GM18499 (cell line): Measurements from ENCODE around the gene PRUNE2.
A peak's percentile ranks its signal among the peaks of the same experiment; 100 is the strongest.
"Not testable (repeated sequence)": the region's sequence is repeated elsewhere in the genome, so short reads cannot be mapped to it uniquely, and the experiment has no call there.

Experiments
- ATAC-seq: cut with Tn5 transposase; IDR thresholded peaks from one replicate; pipeline ENCODE4 v1.9.1; 2021; ENCODE audit warnings: moderate number of reproducible peaks; ENCODE audit not compliant: insufficient read depth, unreplicated experiment

Gene PRUNE2

DNA sequence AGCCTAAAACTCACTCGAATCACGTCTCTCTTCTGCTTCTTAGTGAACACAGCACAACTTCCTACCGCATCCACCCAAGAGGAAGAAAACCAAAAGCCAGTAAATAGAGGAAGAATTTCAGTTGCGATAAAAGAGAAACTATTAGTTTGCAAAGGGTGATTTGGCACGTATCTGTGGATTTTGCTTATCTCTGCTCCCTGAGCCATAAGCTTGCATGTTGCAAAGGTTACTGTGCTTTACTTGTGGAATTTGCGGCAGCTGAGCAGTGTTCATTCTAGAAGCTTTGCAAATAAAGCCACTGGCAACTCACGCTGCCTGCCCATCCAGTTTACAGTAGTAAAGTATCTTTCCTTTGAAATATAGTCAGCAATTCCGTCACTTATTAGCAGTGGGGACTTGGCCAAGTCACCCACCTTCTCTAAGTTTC is 290.7 kb downstream of the PRUNE2 start:
- ATAC-seq: no peak

DNA sequence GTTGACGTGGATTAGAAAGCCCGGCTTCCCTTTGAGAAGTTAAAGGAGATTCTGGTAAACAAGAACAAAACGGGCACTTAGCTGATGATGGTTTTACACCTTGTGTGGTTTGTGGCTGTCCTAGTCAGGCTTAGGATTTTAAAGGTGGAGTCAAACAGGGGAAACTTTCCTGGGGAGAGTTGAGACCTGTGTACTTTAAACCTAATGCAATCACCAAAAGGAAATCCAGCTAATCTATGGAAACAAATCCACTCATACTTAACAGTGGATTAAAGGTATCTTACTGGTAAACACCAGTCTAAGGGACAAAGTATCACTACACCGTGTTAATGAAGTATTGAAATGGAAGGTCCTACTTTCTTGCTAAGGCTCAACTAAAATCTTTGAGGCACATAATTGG is 291.9 kb downstream of the PRUNE2 start:
- no peak for ATAC-seq

DNA sequence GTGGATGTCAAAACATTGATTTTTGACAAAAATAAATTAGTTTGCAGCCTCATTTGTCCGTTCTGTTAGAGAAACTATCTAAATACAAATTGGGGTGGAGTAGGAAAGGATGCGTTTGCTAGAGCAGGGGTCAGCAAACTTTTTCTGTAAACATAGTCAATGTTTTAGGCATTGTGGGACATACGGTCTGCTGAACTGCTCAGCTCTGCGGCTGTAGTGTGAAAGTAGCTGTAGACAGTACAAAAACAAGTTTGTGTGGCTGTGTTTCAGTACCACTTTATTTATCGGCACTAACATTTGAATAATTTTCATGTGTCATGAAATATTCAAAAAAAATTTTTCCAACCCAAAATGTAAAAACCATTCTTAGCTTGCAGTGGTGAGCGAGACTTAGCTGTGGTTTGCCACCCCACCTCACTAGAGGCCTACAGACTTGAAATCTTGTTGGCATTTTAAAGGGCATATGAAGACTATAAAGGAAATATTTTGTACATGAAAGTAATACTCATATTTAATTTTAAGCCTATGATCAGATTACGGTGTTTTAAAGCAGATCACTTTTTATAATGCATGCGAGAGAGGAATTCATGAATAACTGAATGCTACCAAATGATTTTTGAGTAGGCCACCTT is 292.6 kb downstream of the PRUNE2 start:
- ATAC-seq: no peak

DNA sequence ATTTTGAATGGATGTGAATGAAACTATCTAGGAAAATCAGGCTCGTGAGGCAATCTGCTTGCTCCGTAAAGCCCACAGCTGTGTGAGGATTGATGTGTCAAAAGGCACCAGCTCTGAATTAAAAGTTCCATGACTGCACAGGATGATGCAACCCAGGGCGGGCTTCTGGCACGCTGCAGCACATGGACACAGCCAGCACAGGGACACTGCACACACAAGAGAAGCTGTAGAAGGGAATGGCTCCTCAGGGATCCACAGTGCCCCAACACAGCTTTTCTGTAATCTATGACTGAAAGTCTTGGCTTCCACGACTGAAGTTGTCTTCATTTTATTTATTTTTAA is 295.9 kb downstream of the PRUNE2 start:
- no peak for ATAC-seq

DNA sequence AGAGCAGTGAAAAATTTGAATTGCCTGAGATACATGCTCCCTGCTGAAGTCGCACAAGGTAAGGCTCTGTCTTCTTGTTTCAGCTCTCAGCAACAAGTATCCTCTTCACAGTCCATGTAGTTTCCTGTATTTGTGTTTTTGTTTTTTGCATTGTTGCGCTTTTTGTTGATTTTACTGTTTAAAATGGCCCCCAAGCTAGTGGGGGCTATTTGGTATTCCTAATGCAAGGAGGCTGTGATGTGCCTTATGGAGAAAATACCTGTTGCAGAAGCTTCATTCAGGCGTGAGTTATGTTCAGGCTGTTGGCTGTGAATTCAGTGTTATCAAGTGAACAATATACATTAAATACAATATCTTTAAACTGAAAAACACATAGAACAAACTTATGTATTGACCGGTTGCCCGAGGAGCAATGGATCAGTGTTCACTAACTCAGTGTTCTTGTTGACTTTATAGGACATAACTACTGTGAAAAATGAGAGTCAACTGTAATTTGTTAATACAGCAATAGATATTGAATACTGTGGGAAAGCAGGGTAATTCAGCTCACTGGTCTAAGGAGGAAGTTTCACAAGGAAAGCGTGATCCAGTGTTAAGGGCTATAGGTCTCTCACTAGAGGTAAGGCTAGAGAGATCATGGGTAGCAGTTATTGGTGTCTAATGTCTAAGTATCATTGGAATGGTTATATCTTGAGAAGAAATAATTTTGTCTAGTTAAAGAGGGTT is 296.5 kb downstream of the PRUNE2 start:
- ATAC-seq: no peak

DNA sequence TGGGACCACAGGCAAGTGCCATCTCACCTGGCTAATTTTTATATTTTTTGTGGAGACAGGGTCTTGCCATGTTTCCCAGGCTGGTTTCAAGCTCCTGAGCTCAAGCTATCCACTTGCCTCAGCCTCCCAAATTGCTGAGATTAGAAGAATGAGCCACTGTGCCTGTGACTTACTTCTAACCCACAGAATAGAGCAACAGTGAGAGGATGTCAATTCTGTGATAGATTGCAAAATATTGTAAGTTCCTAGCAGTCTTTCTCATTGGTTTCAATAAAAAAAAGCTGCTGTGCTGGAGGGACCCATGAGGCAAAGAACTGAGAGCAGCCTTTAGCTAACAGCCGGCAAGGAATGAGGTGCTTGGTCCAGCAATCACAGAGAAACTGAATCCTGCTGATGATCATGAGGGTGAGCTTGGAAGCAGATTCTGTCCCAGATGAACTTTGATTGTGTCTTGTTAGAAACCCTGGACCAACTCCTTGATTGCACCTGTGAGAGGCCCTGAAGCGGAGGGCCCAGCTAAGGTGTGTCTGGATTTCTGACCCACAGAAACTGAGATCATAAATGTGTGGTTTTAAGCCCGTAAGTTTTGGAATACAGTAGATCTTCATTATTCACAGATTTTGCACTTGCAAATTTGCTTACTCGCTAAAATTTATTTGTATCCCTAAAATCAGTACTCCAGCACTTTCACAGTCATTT is 297.2 kb downstream of the PRUNE2 start:
- ATAC-seq: no peak

DNA sequence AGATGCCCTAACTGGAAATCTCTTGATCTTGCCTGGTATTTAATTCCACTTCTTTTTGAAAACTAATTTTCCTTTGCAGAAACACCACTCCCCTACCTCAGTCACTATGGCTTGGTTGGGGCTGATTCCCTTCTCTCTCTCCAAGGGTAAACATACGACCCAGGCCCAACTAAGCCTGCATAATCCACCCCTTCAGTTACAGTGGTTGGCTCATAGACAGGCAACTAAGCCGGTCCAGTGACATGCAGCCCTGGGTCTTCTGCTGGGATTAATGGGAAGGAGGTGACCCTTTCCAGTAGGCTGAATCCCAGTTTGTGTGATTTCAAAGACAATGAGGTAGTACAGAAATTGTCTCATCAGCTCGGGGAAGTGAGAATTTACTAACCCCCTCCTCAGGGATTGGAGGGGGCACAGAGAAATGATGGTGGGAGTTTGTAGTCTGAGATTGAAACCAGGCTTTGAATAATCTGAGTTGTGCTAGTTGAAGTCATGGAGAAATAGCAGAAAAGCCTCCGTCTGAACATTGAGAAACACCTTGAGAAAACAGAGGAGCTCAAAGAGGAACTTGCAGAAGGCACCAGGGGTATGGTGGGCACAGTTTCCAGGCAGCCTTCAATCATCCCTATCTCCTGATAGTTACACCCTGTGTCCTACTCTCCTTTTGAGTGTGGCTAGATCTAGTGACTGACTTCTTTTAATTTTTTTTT is 298.0 kb downstream of the PRUNE2 start:
- ATAC-seq: no peak

DNA sequence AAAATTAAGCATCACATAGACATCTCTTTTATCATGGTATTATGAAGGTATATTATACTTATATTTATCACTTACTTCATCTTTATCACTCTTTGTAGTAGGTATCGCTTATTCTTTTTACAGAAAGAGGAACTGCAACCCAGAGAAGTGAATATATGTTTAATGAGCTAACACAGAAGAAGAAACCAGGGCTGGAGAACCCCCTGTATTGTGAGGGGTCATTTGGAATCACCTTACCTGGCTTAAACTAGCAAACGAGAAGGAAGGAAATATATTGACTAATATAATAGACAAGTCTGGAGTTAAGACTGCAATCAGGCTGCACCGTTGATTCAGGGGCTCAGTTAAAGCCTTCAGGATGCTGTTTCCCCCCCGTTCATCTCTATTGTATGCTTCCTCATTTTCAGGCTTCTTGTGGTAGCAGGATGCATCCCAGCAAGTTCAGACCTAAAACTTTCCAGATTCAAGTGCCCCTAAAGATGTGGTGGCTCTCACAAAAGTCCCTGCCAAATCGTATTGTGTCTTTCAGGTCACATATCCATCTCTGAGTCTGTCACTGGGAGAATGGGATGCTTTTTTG is 300.5 kb downstream of the PRUNE2 start:
- ATAC-seq: peak; percentile 86

DNA sequence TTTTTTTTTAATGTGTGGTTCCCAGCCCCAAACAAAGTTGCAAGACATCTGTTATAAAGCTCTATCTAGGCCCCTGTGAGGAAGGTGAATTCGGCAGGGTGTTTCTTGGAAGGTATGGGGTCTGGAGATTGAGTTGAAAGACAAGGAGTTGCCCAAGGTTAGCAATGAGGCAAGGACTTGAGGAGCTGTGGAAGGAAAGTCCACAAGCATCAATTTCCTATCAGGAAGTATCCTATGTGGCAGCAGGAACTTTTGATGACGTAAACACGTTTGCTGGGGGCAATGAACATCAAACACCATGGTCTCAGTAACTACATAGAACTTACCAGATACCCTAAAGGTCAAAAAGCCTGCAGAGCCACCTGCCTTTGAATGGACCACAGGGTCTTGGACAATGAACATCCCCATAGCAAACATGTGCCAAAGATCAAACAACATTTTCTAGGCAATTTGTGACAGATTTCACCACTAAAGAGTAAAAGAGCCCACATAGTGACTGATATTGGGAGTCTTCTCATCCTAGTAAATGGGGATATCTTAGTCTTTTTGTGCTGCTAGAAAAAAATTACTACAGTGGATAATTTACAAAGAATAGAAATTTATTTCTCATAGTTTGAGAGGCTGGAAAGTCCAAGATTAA is 301.9 kb downstream of the PRUNE2 start:
- ATAC-seq: no peak

DNA sequence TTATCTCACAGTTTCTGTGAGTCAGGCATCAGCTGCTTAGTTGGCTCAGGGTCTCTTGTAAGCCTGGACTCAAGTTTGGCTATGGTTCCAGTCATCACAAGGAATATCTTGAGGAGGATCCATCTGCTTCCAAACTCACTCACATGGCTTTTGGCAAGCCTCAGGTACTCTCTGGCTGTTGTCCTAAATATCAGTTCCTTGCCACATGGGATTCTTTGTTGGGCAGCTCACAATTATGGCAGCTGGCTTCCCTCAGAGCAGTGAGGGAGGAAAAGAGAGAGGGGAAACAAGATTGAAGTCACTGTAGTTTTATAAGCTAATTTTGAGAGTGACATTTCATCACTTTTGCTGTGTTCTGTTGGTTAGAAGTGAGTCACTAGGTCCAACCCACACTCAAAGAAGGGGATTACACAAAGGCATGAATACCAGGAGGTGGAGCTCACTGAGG is 302.4 kb downstream of the PRUNE2 start:
- ATAC-seq: no peak

DNA sequence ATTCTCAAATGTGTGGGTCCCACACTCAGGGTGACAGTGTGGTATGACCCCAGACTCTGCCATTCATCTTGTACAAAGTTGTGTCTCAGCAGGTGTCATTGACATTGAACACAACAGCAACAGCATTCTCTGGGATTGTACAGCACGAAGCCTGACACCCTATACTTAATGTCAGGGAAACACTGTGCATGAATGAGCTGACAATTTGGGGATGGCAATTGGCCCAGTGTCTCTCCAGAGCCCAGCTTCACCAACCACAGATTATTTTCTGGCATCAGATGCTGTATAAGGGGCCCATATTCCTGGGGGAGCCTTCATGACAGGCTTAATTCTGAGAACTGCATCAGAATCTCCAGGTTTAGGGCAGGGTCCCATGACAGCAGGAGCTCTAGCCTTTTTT is 303.7 kb downstream of the PRUNE2 start:
- ATAC-seq: no peak

DNA sequence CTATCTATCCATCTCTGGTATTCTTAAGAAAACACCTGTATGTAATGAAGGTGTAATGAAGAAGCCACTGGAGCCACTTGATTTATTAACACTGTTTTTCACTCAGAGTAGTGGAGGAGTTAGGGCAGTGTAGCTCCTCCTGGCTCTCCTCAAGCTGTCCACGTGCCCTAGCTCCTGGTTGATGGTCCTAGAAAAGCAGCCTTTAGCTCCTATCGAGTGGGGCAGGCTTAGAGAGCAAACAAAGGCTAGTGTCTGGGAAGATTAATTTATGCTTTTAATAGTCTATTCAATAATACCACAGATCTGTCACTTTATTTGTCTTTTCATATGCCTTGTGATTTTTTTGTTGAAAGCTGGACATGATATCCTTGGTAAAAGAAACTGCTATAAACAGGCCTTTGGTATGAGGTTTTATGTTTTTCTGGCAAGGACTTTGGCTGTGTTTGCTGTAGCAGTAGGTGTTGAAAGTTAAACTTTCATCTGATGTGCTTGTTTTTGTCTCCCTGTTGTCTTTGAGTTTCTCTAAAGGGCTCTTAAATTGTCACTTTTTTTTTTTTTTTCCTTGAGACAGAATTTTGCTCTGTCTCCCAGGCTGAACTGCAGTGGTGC is 305.8 kb downstream of the PRUNE2 start:
- ATAC-seq: no peak

DNA sequence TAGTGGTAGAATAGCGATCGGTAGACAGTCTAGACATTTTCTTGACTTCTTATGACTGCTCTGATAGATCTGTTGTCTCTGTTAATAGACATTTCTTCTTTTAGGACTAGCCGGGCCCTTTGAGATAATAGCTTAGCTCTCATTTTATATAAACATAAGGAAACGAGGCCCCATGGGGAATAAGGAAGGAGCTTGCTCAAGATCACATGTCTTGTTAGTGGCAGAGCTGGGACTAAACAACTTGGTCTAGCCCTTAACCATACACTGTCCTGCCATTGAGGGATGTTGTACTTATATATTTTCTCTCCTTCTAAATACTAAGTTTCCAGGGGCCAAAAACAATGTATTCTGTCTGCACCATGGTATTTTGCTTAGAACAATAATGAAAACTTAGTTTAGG is 306.9 kb downstream of the PRUNE2 start:
- no peak for ATAC-seq

DNA sequence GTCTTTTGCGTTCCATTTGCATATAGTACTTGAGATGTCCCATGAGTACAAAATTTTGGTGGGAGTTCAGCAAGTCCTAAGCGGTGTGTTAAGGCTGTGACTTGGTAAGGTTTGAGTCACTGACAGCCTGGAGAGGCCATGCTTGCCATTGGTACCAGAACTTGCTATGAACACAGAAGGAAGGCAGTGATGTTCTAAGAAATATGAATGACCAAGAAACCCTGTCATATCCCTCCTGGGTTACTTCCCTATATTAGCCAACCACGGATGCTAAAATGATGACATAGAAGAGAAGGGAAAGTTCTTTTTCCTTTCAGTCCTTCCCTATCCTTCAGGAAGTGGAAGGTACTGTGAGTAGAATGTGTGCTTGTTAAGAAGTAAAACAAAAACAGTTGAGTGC is 310.3 kb downstream of the PRUNE2 start:
- ATAC-seq: no peak

DNA sequence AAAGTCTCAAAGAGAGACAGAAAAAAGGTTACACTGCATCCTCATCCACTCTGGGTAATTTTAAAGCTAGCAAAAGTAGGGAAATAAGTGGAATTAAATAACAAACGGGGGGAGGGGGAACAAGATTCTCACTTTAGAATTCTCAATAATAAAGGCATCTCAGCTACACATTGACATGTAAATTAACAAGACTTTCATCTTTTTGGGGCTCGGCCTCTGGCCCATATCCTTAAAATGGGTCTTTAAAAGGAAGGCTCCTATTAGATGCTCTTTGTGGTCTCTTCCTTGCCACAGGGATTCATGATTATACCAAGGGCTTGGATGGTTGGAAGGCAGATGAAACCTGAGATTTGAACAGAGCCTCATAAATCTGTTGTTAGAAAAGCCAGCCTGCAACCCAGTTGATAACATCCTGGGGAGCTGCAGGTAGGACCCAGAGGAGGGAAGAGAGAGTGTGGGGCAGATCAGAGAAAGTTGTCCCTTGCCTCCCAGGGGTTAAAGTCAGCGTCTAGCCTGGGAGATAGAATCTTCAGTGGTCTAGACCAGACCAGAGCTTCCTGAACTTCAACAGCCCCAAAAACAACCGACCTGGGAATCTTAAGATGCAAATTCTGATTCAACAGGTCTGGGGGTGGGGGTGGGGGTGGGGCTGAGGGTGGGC is 311.0 kb downstream of the PRUNE2 start:
- no peak for ATAC-seq

DNA sequence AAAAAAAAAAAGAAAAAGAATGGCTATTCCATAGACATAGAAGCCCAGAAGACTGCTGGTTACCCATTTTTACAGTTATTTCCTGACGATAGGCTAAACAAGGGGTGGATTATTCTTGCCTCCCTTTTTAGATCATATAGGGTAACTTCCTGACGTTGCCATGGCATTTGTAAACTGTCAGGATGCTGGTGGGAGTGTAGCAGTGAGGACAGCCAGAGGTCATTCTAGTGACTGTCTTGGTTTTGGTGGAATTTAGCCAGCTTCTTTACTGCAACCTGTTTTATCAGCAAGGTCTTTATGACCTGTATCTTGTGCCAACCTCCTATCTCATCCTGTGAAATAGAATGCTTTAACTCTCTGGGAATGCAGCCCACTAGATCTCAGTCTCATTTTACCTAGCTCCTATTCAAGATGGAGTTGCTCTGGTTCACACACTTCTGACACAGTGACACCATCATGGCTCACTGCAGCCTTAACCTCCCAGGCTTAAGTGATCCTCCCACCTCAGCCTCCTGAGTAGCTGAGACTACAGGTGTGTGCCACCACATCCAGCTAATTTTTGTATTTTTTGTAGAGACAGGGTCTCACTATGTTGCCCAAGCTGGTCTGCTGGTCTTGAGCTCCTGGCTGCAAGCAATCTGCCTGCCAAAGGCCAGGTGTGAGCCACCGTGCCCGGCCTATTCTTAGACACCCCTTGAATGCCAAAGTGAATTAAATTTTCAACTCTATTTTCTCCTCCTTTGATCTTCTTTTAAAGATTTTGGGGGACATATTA is 311.8 kb downstream of the PRUNE2 start:
- not testable (repeated sequence) for ATAC-seq

DNA sequence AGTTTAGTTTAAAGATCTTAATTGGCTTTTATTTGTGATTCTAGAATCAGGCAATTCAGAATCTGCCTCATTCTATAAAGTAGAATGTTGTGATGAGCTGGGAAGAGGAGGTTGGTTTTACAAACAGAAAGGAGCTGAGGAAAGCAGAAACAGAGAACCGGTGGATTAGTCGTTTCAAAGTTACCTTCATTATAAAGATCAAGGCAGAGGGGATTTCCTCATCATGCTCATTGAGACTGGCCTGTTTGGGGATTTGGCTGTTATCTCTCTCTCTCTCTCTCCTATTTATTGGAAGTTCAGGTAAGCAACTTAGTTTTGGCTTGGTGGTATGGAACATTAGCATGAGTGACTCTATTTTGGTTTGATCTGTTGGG is 313.0 kb downstream of the PRUNE2 start:
- ATAC-seq: no peak

DNA sequence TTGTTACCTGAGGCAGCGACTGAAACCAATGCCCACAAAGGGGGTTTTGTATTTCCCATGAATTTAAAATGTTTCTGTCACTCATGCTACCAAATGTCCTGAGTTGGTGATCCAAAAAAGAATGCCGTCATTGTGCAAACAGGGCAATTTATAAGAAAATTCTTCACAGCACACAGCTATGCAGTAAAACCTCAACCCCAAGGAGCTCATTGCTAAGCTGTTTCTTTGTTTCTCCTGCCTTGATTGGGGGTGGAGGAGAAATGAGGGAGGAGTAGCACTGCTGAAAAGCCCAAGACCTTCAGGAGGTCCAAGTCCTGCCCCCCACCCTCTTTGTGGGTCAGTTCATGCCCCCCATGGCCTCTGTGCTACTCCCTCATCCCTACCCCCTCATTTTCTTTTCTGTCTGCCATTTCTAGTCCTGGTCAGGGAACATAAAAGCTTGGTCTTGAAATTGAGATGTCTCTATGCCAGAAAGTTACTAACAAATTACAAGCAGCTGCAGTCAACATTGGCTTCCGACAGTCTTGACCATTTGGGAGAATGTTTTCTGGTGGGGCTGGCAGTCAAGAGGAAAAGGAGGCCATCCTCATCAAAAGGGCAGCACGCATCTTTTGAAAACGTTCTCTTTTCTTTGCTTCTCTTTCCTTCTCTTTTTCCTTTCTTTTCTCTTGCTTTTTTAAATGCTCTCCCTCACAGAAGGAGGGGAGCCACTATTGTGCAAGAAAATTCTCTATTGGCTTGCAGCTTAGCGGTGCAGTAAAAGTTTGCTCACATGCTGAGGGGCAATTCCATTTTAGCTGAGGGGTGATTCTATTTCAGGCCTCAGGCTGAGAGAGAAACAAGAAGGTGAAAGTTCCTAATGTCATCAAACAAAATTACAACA is 313.6 kb downstream of the PRUNE2 start:
- no peak for ATAC-seq
